IMR-90 (cell line): ENCODE results near the gene FGD3. TPM values are rescaled to one million over a fixed set of nuclear protein-coding genes. Genes with fewer than 3 reads are reported as not detected.
A peak's percentile ranks its signal among the peaks of the same experiment; 100 is the strongest.

ENCODE experiments used
- ATAC-seq: fragments of 200-7000 bp; cut with Tn5 transposase; 2 replicates; pipeline ENCODE4 v1.9.1; 2020; ENCODE audit warnings: low read depth, mild to moderate bottlenecking, moderate library complexity
- BruUV-seq: library from RNA; stranded (reverse); fragments of 400-500 nt; replicated peaks from 2 replicates; lab custom pipeline; 2021; lab: Mats Ljungman, UMichigan
- CTCF ChIA-PET: fragments of 300-600 bp; formaldehyde crosslinking; extraction: SDS; loops from one replicate; lab custom pipeline; 2021; ENCODE audit warnings: antibody characterized with exemption; lab: Yijun Ruan, JAX
- POLR2A ChIA-PET: fragments of 300-600 bp; sonication (Branson Sonifier 250); formaldehyde crosslinking; loops from one replicate; lab custom pipeline; 2022; ENCODE audit warnings: antibody characterized with exemption; ENCODE audit not compliant: unreplicated experiment; lab: Charles Lee
- DNase-seq: peaks from one replicate; pipeline ENCODE4 v3.0.0; 2013
- H2AFZ ChIP-seq: replicated peaks from 2 replicates; pipeline ENCODE3; 2013; ENCODE audit warnings: low read length, mild to moderate bottlenecking; ENCODE audit not compliant: poor library complexity
- H2AK5ac ChIP-seq: 2 replicates; pipeline ENCODE4 v1.6.1; 2013; ENCODE audit warnings: low read depth, low read length, inconsistent platforms
- H2AK9ac ChIP-seq: replicated peaks from 2 replicates; pipeline ENCODE3; 2013; ENCODE audit warnings: mild to moderate bottlenecking, low read depth, low read length, moderate library complexity; ENCODE audit not compliant: poor library complexity
- H2BK120ac ChIP-seq: 2 replicates; pipeline ENCODE4 v1.6.1; 2013; ENCODE audit warnings: low read depth, low read length, inconsistent platforms
- H2BK15ac ChIP-seq: 3 replicates; pipeline ENCODE4 v1.6.1; 2013; ENCODE audit warnings: low read depth, low read length, inconsistent platforms
- H2BK20ac ChIP-seq: 2 replicates; pipeline ENCODE4 v1.6.1; 2013; ENCODE audit warnings: low read depth, mild to moderate bottlenecking, inconsistent platforms, low read length, moderate library complexity
- H2BK5ac ChIP-seq: 2 replicates; pipeline ENCODE4 v1.6.1; 2013; ENCODE audit warnings: mild to moderate bottlenecking, low read depth, low read length, inconsistent platforms; ENCODE audit not compliant: poor library complexity, severe bottlenecking
- H3K14ac ChIP-seq: replicated peaks from 2 replicates; pipeline ENCODE4 v1.6.1; 2013; ENCODE audit warnings: low read depth, low read length, inconsistent platforms
- H3K18ac ChIP-seq: 2 replicates; pipeline ENCODE4 v1.6.1; 2013; ENCODE audit warnings: low read depth, low read length, control low read depth
- H3K23ac ChIP-seq: 2 replicates; pipeline ENCODE4 v1.6.1; 2013; ENCODE audit warnings: low read depth, low read length, inconsistent platforms
- H3K27ac ChIP-seq: 2 replicates; pipeline ENCODE4 v1.5.1; 2013; ENCODE audit warnings: mild to moderate bottlenecking, control low read depth, low read length; ENCODE audit not compliant: insufficient read depth
- H3K27me3 ChIP-seq: 2 replicates; pipeline ENCODE4 v1.6.1; 2013; ENCODE audit warnings: low read length; ENCODE audit not compliant: control insufficient read depth, insufficient read depth
- H3K36me3 ChIP-seq: 2 replicates; pipeline ENCODE4 v1.6.1; 2013; ENCODE audit warnings: low read length, mixed read lengths; ENCODE audit not compliant: control insufficient read depth, insufficient read depth
- H3K4ac ChIP-seq: 2 replicates; pipeline ENCODE4 v1.6.1; 2013; ENCODE audit warnings: low read depth, low read length, inconsistent platforms
- H3K4me1 ChIP-seq: 2 replicates; pipeline ENCODE4 v1.6.1; 2013; ENCODE audit warnings: low read length, mixed read lengths; ENCODE audit not compliant: control insufficient read depth, insufficient read depth
- H3K4me2 ChIP-seq: 2 replicates; pipeline ENCODE4 v1.6.1; 2013; ENCODE audit warnings: low read depth, mild to moderate bottlenecking, control low read depth, low read length, moderate library complexity
- H3K4me3 ChIP-seq: 2 replicates; pipeline ENCODE4 v1.5.1; 2013; ENCODE audit warnings: low read depth, mild to moderate bottlenecking, control low read depth, low read length, moderate library complexity; ENCODE audit not compliant: insufficient read depth
- H3K56ac ChIP-seq: 2 replicates; pipeline ENCODE4 v1.6.1; 2013; ENCODE audit warnings: low read length, inconsistent platforms; ENCODE audit not compliant: insufficient read depth; ENCODE audit errors: extremely low read depth
- H3K79me1 ChIP-seq, 2 experiments: 2 replicates each; pipeline ENCODE4 v1.6.1; 2013; ENCODE audit warnings: low read length in 2 of 2, inconsistent platforms in 1 of 2, low read depth in 1 of 2
- H3K9ac ChIP-seq: 2 replicates; pipeline ENCODE4 v1.6.1; 2013; ENCODE audit warnings: low read depth, low read length, control low read depth
- H3K9me1 ChIP-seq: 2 replicates; pipeline ENCODE4 v1.6.1; 2013; ENCODE audit warnings: low read length, inconsistent platforms; ENCODE audit not compliant: insufficient read depth
- H3K9me3 ChIP-seq: 2 replicates; pipeline ENCODE4 v1.6.1; 2013; ENCODE audit warnings: low read length; ENCODE audit not compliant: control insufficient read depth, insufficient read depth
- H4K20me1 ChIP-seq: 2 replicates; pipeline ENCODE4 v1.6.1; 2013; ENCODE audit warnings: low read length, inconsistent platforms; ENCODE audit not compliant: insufficient read depth
- H4K5ac ChIP-seq: 2 replicates; pipeline ENCODE4 v1.6.1; 2013; ENCODE audit warnings: mild to moderate bottlenecking, low read depth, low read length, control low read depth
- H4K8ac ChIP-seq, 2 experiments: 2 replicates each; pipeline ENCODE4 v1.6.1; 2013; ENCODE audit warnings: low read depth in 2 of 2, low read length in 2 of 2, control low read depth in 1 of 2, inconsistent platforms in 1 of 2
- H4K91ac ChIP-seq: 2 replicates; pipeline ENCODE4 v1.6.1; 2013; ENCODE audit warnings: low read depth, low read length, inconsistent platforms; ENCODE audit not compliant: insufficient read depth
- BHLHE40 ChIP-seq: fragments of 150-350 bp; IDR thresholded peaks from 2 replicates; pipeline ENCODE4 v1.6.1; 2016; ENCODE audit warnings: mild to moderate bottlenecking, low read depth, low read length
- CEBPB ChIP-seq: IDR thresholded peaks from 2 replicates; pipeline ENCODE4 v1.6.1; 2012; ENCODE audit warnings: low read depth, low read length, improper control_type of control experiment
- CHD1 ChIP-seq: IDR thresholded peaks from 2 replicates; pipeline ENCODE4 v1.6.1; 2012; ENCODE audit warnings: low read depth, low read length, improper control_type of control experiment
- CTCF ChIP-seq: conservative IDR thresholded peaks from 2 replicates; pipeline ENCODE4 v1.5.1; 2012; ENCODE audit warnings: mild to moderate bottlenecking, low read depth, low read length, improper control_type of control experiment
- ELK1 ChIP-seq: fragments of 150-350 bp; IDR thresholded peaks from 2 replicates; pipeline ENCODE4 v1.6.1; 2016; ENCODE audit warnings: low read depth, mild to moderate bottlenecking, low read length, moderate library complexity, borderline replicate concordance
- FOS ChIP-seq: fragments of 150-350 bp; IDR thresholded peaks from 2 replicates; pipeline ENCODE4 v1.6.1; 2016; ENCODE audit warnings: low read depth, low read length
- MAFK ChIP-seq: IDR thresholded peaks from 2 replicates; pipeline ENCODE4 v1.6.1; 2012; ENCODE audit warnings: low read depth, low read length, improper control_type of control experiment
- MAZ ChIP-seq: IDR thresholded peaks from 2 replicates; pipeline ENCODE4 v1.6.1; 2012; ENCODE audit warnings: low read depth, mild to moderate bottlenecking, low read length, improper control_type of control experiment, moderate library complexity, borderline replicate concordance
- MXI1 ChIP-seq: IDR thresholded peaks from 2 replicates; pipeline ENCODE4 v1.6.1; 2012; ENCODE audit warnings: low read depth, mild to moderate bottlenecking, low read length, moderate library complexity, borderline replicate concordance
- NFE2L2 ChIP-seq: fragments of 150-350 bp; IDR thresholded peaks from 2 replicates; pipeline ENCODE4 v1.6.1; 2016; ENCODE audit warnings: low read depth, mild to moderate bottlenecking, low read length
- POLR2A ChIP-seq: IDR thresholded peaks from 2 replicates; pipeline ENCODE4 v1.6.1; 2012; ENCODE audit warnings: mild to moderate bottlenecking, low read depth, low read length
- RAD21 ChIP-seq: IDR thresholded peaks from 2 replicates; pipeline ENCODE4 v1.6.1; 2012; ENCODE audit warnings: low read length, improper control_type of control experiment
- RCOR1 ChIP-seq: IDR thresholded peaks from 2 replicates; pipeline ENCODE4 v1.6.1; 2012; ENCODE audit warnings: mild to moderate bottlenecking, low read length, improper control_type of control experiment; ENCODE audit not compliant: insufficient replicate concordance
- RFX5 ChIP-seq: IDR thresholded peaks from 2 replicates; pipeline ENCODE4 v1.8.0; 2012; ENCODE audit warnings: low read depth, mild to moderate bottlenecking, low read length, moderate library complexity
- SMC3 ChIP-seq: fragments of 150-350 bp; IDR thresholded peaks from 2 replicates; pipeline ENCODE4 v1.6.1; 2016; ENCODE audit warnings: low read depth, mild to moderate bottlenecking, antibody characterized with exemption, low read length, moderate library complexity
- WGBS, 2 experiments: methylation state at CpG; one replicate each; pipeline versions ENCODE4 v1.1.5 to v1.1.7; 2013; ENCODE audit warnings: missing lambda C conversion rate in 2 of 2; ENCODE audit not compliant: insufficient read length in 1 of 2; ENCODE audit errors: extremely low coverage in 2 of 2; 5-methylcytosine and 5-hydroxymethylcytosine counted together
- dilution Hi-C: fragments of 300-500 bp; cut with HindIII; formaldehyde crosslinking; loops from one replicate; pipeline ENCODE4 v1.14.3; 2018; ENCODE audit warnings: low sequenced_read_pairs; ENCODE audit not compliant: unreplicated experiment
- in situ Hi-C: fragments of 300-500 bp; cut with MboI; formaldehyde crosslinking; loops from 3 replicates; pipeline ENCODE4 v1.14.3; 2019; ENCODE audit warnings: low sequenced_read_pairs, inconsistent platforms, mixed read lengths
- intact Hi-C: fragments of 100-400 bp; cut with micrococcal nuclease; formaldehyde crosslinking; loops from 2 replicates; pipeline ENCODE4 v1.10.0; 2022
- polyA plus RNA-seq, 3 experiments: library from polyadenylated mRNA; depleted of rRNA; stranded (reverse); fragments of >200 nt; gene quantifications; 2 replicates each; pipeline ENCODE4 v1.2.3, GENCODE V29; 2012; ENCODE audit warnings: low replicate concordance in 1 of 3
- total RNA-seq: library from RNA; depleted of rRNA; stranded (reverse); fragments of >200 nt; gene quantifications from 2 replicates; pipeline ENCODE4 v1.2.3, GENCODE V29; 2012
- TF ChIP-seq, protein P1 (sequence below): fragments of 150-350 bp; IDR thresholded peaks from 2 replicates; pipeline ENCODE4 v1.6.1; 2017; ENCODE audit warnings: mild to moderate bottlenecking, antibody characterized with exemption, low read length, low read depth

The FGD3 gene
- total and polyA plus RNA-seq, 2 of the 4 experiments (the other 2 are of a cell fraction): not detected

DNA sequence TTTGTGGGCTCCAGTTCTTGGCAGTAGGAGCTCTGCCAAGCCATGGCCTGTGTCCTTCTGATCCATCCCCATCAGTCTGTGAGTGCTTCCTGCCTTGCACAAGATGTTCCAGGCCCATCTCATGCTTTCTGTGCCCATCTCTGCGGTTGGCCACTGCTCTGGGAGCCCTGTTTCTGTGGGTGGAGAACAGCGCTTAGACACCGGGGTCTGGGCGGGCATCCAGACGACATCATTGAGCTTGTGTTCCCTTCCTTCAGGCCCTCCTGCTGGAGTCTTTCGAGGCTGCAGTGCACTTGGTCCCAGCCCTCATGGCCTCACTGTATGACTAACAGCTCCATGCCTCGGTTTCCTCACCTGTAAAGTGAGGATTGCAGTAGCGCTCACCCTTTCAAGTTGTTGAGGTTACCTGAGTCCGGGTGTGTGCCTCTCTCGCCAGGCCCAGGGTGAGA is 133.8 kb downstream of the FGD3 start:
- H2AFZ ChIP-seq: peak overlapping the region; percentile 28
- no peak overlapping the region for H3K14ac ChIP-seq
- H3K9me3 ChIP-seq: no peaks in the 10 kb centered on the region
- no peaks in the 10 kb centered on the region; the same call in 1 of the 2 replicates for H3K27me3 ChIP-seq
- ChIA-PET POLR2A (no interaction called here), CTCF (interaction anchor here (0.5 kb wide), 1 partner anchor 109 kb away, joined by 9 read pairs; no protein-coding TSS in a partner anchor)
- ATAC-seq (no peak), DNase-seq (no peak)
- no peaks in the 10 kb centered on the region; the same call in 1 of the 2 replicates for H3K9me1 ChIP-seq
- H4K8ac ChIP-seq: no peak overlapping the region
- H4K91ac ChIP-seq: no peak overlapping the region
- no peak overlapping the region for H3K4me2 ChIP-seq
- no peak overlapping the region for H3K23ac ChIP-seq
- H2BK120ac ChIP-seq: no peak overlapping the region
- WGBS, 2 experiments: 89% methylated on average over 8 of the region's 10 CpGs; no CpG with 5 or more reads in 1 of the 2 experiments
- no peaks in the 10 kb centered on the region for H4K20me1 ChIP-seq
- no peak overlapping the region for H3K18ac ChIP-seq
- H2BK5ac ChIP-seq: no peak overlapping the region
- no peak overlapping the region for H3K27ac ChIP-seq
- no peak overlapping the region for H2BK20ac ChIP-seq
- H3K79me1 ChIP-seq: no peaks in the 10 kb centered on the region
- no peak overlapping the region for H2BK15ac ChIP-seq
- no peak overlapping the region for H2AK5ac ChIP-seq
- H3K36me3 ChIP-seq: no peaks in the 10 kb centered on the region
- in situ Hi-C loops: no loop called here
- no peak overlapping the region for H4K5ac ChIP-seq
- no TSS peak for BruUV-seq
- H3K4ac ChIP-seq: no peak overlapping the region; the same call in 1 of the 2 replicates
- intact Hi-C loops: no loop called here
- peaks cover 3% of the 10 kb centered on the region for H3K4me1 ChIP-seq
- no peak overlapping the region for H3K9ac ChIP-seq
- no peak overlapping the region for H3K56ac ChIP-seq
- H3K4me3 ChIP-seq: no peak overlapping the region
- dilution Hi-C loops: no loop called here
- no peak overlapping the region for H2AK9ac ChIP-seq
- TF ChIP-seq MAZ: no peak
- no peak for TF ChIP-seq BHLHE40
- TF ChIP-seq NFE2L2: no peak
- no peak for TF ChIP-seq CTCF
- no peak for TF ChIP-seq RCOR1
- TF ChIP-seq FOS: no peak
- no peak for TF ChIP-seq SMC3
- TF ChIP-seq, protein P1, sequence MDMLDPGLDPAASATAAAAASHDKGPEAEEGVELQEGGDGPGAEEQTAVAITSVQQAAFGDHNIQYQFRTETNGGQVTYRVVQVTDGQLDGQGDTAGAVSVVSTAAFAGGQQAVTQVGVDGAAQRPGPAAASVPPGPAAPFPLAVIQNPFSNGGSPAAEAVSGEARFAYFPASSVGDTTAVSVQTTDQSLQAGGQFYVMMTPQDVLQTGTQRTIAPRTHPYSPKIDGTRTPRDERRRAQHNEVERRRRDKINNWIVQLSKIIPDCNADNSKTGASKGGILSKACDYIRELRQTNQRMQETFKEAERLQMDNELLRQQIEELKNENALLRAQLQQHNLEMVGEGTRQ: no peak
- TF ChIP-seq RAD21: no peak
- no peak for TF ChIP-seq ELK1
- TF ChIP-seq POLR2A: no peak
- TF ChIP-seq MXI1: no peak
- TF ChIP-seq MAFK: no peak
- TF ChIP-seq RFX5: no peak
- no peak for TF ChIP-seq CEBPB
- TF ChIP-seq CHD1: no peak
